Measurements from ENCODE around the gene DPP9.

DNA sequence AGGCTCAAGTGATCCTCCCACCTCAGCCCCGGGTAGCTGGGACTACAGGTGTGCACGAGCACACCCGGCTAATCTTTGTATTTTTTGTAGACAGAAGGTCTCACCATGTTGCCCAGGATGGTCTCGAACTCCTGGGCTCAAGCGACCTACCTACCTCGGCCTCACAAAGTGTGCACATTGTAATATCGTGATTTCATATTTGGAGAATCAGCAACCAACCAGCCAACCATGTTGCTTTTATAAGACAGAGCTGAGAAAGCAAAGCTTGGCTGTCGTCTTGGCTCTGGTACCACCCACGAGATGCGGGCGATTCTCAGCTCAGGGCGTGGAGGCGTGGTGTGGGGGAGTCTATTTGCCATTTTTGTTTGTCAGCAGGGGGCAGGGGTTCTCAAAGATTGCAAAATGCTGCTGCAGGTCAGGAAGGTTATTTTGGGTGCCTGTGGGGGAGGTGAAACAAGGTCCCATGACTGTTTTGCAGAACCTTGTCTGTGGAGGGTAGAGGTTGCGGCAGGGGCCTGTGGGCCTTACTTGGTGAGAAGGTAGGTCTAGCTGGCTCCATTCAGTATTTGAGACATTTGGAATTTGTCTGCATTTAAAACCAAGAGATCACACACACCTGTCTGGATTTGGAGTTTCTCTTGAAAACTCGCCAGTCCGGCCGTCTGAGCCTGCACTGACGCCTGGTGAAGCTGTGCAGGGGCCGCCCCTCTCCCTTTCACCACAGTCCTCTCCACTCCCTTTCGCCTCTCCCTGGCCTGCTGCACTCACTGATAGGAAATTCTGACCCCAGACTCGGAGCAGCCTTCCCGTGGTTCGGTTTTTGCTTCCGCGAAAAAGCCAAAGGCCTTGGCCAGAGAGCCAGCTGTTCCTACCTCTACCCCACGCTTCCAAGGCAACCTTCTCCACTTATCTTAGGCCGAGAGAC is 68.9 kb downstream of the DPP9 start:
- TF ChIP-seq TBP (IDR thresholded peaks at IDR 0.05; ENCODE audit: low read depth, low read length) (no peak), SP1 (IDR thresholded peaks at IDR 0.05; ENCODE audit: low read depth, low read length) (no peak), POLR2AphosphoS5 (IDR thresholded peaks at IDR 0.05; ENCODE audit: low read depth, low read length) (no peak), SUZ12 (IDR thresholded peaks at IDR 0.05; ENCODE audit: low read length) (no peak), POLR2A (IDR thresholded peaks at IDR 0.05; ENCODE audit: control extremely low read depth in 1 of 2, low read depth in 2 of 2, low read length in 2 of 2) (no peak), RNF2 (IDR thresholded peaks at IDR 0.05; ENCODE audit: borderline replicate concordance, low read depth, low read length, missing control alignments, poor library complexity, severe bottlenecking) (no peak), JUN (IDR thresholded peaks at IDR 0.05; ENCODE audit: low read depth, low read length) (no peak), GABPA (IDR thresholded peaks at IDR 0.05; ENCODE audit: borderline replicate concordance, insufficient read depth, low read length) (no peak), EP300 (IDR thresholded peaks at IDR 0.05; ENCODE audit: borderline replicate concordance in 1 of 2, low read depth in 2 of 2, low read length in 2 of 2) (no peak), TAF7 (optimal IDR thresholded peaks at IDR 0.05; ENCODE audit: borderline replicate concordance, low read depth, low read length) (no peak)
- TF ChIP-seq, protein P1, sequence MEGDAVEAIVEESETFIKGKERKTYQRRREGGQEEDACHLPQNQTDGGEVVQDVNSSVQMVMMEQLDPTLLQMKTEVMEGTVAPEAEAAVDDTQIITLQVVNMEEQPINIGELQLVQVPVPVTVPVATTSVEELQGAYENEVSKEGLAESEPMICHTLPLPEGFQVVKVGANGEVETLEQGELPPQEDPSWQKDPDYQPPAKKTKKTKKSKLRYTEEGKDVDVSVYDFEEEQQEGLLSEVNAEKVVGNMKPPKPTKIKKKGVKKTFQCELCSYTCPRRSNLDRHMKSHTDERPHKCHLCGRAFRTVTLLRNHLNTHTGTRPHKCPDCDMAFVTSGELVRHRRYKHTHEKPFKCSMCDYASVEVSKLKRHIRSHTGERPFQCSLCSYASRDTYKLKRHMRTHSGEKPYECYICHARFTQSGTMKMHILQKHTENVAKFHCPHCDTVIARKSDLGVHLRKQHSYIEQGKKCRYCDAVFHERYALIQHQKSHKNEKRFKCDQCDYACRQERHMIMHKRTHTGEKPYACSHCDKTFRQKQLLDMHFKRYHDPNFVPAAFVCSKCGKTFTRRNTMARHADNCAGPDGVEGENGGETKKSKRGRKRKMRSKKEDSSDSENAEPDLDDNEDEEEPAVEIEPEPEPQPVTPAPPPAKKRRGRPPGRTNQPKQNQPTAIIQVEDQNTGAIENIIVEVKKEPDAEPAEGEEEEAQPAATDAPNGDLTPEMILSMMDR (IDR thresholded peaks at IDR 0.05; ENCODE audit: control extremely low read depth in 1 of 3, insufficient read depth in 1 of 3, low read depth in 1 of 3, low read length in 3 of 3): no peak
- TF ChIP-seq, protein P2, sequence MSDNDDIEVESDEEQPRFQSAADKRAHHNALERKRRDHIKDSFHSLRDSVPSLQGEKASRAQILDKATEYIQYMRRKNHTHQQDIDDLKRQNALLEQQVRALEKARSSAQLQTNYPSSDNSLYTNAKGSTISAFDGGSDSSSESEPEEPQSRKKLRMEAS (IDR thresholded peaks at IDR 0.05): no peak
- TF ChIP-seq, protein P3, sequence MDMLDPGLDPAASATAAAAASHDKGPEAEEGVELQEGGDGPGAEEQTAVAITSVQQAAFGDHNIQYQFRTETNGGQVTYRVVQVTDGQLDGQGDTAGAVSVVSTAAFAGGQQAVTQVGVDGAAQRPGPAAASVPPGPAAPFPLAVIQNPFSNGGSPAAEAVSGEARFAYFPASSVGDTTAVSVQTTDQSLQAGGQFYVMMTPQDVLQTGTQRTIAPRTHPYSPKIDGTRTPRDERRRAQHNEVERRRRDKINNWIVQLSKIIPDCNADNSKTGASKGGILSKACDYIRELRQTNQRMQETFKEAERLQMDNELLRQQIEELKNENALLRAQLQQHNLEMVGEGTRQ (IDR thresholded peaks at IDR 0.05; ENCODE audit: low read length): no peak
